ENCODE data around the gene LAT. TPM values are rescaled to one million over a fixed set of nuclear protein-coding genes. Genes with fewer than 3 reads are reported as not detected.

LAT gene
- total and polyA plus RNA-seq, 2 of the 13 experiments (the other 11 are each of a cell fraction or from before 2014, with no cell fraction given), result 2.0 to 3.0 TPM

DNA sequence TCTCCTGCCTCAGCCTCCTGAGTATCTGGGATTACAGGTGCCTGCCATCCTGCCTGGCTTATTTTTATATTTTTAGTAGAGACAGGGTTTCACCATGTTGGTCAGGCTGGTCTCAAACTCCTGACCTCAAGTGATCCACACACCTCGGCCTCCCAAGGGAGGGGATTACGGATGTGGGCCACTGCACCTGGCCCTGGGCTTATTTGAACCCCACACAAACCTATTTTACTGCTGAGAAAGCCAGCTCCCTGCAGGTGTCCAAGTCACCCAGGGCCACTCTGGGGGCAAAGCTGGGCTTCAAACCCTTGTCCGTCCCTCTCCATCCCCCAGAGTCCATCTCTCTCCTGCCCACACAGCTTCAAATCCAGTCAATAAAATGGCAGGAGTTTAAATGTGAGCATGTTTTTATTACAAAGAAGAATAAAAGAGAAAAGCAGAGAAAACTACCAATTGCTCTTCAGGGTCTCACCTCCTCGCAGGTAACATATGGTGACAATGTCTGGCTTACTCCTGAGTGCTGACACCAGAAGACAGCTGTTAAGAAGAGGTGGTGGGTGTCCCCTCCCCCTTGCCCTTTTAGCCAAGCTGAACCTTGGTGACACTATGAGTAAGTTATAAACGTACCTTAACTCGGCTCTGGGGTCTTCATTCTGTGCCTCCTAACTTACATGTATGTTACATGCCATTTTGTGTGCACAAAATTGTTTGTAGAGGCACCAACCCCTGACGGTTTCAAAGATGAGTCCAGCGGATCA is 45.4 kb downstream of the LAT start:
- H3K9ac ChIP-seq (ENCODE audit: insufficient read depth, low read depth, low read length), result no peak overlapping the region
- no peak overlapping the region for H2AFZ ChIP-seq (ENCODE audit: low read length)
- H3K4me2 ChIP-seq (ENCODE audit: low read depth, low read length), result no peak overlapping the region
- no TSS peak for BruUV-seq (replicated peaks)
- no peaks in the 10 kb centered on the region for H3K4me1 ChIP-seq (ENCODE audit: insufficient read depth, low read length)
- POLR2A ChIA-PET, result no interaction called here
- TF ChIP-seq ZNF550 (CRISPR knock-in tag; IDR thresholded peaks at IDR 0.05; ENCODE audit: borderline replicate concordance) (no peak), STAT5B (CRISPR knock-in tag; IDR thresholded peaks at IDR 0.05) (no peak), ARHGAP35 (CRISPR knock-in tag; IDR thresholded peaks at IDR 0.05; ENCODE audit: borderline replicate concordance) (no peak), PHF21A (CRISPR knock-in tag; IDR thresholded peaks at IDR 0.05) (no peak)
- TF ChIP-seq, protein P1, sequence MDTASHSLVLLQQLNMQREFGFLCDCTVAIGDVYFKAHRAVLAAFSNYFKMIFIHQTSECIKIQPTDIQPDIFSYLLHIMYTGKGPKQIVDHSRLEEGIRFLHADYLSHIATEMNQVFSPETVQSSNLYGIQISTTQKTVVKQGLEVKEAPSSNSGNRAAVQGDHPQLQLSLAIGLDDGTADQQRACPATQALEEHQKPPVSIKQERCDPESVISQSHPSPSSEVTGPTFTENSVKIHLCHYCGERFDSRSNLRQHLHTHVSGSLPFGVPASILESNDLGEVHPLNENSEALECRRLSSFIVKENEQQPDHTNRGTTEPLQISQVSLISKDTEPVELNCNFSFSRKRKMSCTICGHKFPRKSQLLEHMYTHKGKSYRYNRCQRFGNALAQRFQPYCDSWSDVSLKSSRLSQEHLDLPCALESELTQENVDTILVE (CRISPR knock-in tag; IDR thresholded peaks at IDR 0.05), result no peak
- TF ChIP-seq, protein P2, sequence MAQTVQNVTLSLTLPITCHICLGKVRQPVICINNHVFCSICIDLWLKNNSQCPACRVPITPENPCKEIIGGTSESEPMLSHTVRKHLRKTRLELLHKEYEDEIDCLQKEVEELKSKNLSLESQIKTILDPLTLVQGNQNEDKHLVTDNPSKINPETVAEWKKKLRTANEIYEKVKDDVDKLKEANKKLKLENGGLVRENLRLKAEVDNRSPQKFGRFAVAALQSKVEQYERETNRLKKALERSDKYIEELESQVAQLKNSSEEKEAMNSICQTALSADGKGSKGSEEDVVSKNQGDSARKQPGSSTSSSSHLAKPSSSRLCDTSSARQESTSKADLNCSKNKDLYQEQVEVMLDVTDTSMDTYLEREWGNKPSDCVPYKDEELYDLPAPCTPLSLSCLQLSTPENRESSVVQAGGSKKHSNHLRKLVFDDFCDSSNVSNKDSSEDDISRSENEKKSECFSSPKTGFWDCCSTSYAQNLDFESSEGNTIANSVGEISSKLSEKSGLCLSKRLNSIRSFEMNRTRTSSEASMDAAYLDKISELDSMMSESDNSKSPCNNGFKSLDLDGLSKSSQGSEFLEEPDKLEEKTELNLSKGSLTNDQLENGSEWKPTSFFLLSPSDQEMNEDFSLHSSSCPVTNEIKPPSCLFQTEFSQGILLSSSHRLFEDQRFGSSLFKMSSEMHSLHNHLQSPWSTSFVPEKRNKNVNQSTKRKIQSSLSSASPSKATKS (CRISPR knock-in tag; IDR thresholded peaks at IDR 0.05), result no peak
- TF ChIP-seq, protein P3, sequence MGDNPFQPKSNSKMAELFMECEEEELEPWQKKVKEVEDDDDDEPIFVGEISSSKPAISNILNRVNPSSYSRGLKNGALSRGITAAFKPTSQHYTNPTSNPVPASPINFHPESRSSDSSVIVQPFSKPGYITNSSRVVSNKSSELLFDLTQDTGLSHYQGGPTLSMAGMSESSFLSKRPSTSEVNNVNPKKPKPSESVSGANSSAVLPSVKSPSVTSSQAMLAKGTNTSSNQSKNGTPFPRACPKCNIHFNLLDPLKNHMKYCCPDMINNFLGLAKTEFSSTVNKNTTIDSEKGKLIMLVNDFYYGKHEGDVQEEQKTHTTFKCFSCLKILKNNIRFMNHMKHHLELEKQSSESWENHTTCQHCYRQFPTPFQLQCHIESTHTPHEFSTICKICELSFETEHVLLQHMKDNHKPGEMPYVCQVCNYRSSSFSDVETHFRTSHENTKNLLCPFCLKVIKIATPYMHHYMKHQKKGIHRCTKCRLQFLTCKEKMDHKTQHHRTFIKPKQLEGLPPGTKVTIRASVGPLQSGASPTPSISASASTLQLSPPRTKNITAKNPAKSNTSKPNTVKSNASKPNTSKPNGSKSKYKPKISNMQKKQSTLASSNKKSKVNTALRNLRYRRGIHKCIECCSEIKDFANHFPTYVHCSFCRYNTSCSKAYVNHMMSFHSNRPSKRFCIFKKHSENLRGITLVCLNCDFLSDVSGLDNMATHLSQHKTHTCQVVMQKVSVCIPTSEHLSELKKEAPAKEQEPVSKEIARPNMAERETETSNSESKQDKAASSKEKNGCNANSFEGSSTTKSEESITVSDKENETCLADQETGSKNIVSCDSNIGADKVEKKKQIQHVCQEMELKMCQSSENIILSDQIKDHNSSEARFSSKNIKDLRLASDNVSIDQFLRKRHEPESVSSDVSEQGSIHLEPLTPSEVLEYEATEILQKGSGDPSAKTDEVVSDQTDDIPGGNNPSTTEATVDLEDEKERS (CRISPR knock-in tag; IDR thresholded peaks at IDR 0.05), result no peak
- TF ChIP-seq, protein P4, sequence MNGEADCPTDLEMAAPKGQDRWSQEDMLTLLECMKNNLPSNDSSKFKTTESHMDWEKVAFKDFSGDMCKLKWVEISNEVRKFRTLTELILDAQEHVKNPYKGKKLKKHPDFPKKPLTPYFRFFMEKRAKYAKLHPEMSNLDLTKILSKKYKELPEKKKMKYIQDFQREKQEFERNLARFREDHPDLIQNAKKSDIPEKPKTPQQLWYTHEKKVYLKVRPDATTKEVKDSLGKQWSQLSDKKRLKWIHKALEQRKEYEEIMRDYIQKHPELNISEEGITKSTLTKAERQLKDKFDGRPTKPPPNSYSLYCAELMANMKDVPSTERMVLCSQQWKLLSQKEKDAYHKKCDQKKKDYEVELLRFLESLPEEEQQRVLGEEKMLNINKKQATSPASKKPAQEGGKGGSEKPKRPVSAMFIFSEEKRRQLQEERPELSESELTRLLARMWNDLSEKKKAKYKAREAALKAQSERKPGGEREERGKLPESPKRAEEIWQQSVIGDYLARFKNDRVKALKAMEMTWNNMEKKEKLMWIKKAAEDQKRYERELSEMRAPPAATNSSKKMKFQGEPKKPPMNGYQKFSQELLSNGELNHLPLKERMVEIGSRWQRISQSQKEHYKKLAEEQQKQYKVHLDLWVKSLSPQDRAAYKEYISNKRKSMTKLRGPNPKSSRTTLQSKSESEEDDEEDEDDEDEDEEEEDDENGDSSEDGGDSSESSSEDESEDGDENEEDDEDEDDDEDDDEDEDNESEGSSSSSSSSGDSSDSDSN (CRISPR knock-in tag; IDR thresholded peaks at IDR 0.05), result no peak
- H3K4me3 ChIP-seq (replicated peaks in 1 of 3; ENCODE audit: insufficient read depth in 1 of 3, low read depth in 2 of 3, low read length in 3 of 3), result no peak overlapping the region
- H3K27me3 ChIP-seq (ENCODE audit: control insufficient read depth in 1 of 2, insufficient read depth in 2 of 2, low read length in 2 of 2), result peaks cover 7 to 21% of the 10 kb centered on the region in 2 experiments; a peak in 4 of 5 replicates
- no peak for DNase-seq (ENCODE audit: low spot score)
- no peak overlapping the region for H3K27ac ChIP-seq (ENCODE audit: extremely low read length, insufficient read depth, low read length)
- no peaks in the 10 kb centered on the region for H3K79me2 ChIP-seq (ENCODE audit: insufficient read depth, low read length)
- H3K36me3 ChIP-seq (replicated peaks in 1 of 2; ENCODE audit: control insufficient read depth in 1 of 2, insufficient read depth in 2 of 2, low read length in 2 of 2), result no peaks in the 10 kb centered on the region
- in situ Hi-C loops (cut with HindIII; ENCODE audit: extremely low pct_ligation_motif_present, low pct_unique_long_range_greater_than_20kb) (no loop called here), intact Hi-C loops (cut with micrococcal nuclease; ENCODE audit: unreplicated experiment) (no loop called here)
- H3K9me3 ChIP-seq (ENCODE audit: low read length), result no peaks in the 10 kb centered on the region
- FAIRE-seq, result no peak
- WGBS (ENCODE audit: low lambda C conversion rate), result 2% methylated on average over 8 of the region's 8 CpGs
- H4K20me1 ChIP-seq (ENCODE audit: insufficient read depth, low read length), result no peaks in the 10 kb centered on the region
- CTCF ChIA-PET (ENCODE audit: low intra/inter-chr PET ratio, low total read pairs), result no interaction called here
- no peak for ATAC-seq

All from HepG2 (cell line).